ENCODE data around the gene GAREM2.

DNA sequence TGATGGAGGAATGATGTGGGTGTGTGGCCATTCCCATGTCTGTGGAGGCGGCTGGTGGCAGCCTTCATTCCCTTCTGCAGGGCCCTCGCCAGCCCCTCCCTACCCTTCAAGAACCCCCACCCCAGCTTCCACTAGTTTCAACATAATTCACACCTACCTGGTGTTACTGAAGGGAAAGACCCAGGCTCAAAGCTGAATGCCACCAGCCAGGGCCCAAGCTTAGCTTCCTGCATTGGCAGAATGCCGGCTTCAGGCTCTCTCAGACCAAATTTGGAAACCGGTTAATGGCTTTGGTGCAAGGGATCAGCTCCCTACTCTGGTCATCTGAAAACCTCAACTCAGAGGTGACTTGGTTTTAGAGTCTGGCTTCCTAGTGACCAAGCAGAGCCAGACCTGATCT is 16.9 kb downstream of the GAREM2 start:
- TF ChIP-seq EP300 (IDR thresholded peaks at IDR 0.05; ENCODE audit: low read depth) (no peak), POLR2A (IDR thresholded peaks at IDR 0.05) (no peak)
- TF ChIP-seq, protein P1, sequence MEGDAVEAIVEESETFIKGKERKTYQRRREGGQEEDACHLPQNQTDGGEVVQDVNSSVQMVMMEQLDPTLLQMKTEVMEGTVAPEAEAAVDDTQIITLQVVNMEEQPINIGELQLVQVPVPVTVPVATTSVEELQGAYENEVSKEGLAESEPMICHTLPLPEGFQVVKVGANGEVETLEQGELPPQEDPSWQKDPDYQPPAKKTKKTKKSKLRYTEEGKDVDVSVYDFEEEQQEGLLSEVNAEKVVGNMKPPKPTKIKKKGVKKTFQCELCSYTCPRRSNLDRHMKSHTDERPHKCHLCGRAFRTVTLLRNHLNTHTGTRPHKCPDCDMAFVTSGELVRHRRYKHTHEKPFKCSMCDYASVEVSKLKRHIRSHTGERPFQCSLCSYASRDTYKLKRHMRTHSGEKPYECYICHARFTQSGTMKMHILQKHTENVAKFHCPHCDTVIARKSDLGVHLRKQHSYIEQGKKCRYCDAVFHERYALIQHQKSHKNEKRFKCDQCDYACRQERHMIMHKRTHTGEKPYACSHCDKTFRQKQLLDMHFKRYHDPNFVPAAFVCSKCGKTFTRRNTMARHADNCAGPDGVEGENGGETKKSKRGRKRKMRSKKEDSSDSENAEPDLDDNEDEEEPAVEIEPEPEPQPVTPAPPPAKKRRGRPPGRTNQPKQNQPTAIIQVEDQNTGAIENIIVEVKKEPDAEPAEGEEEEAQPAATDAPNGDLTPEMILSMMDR (IDR thresholded peaks at IDR 0.05): no peak
